ENCODE data around the gene CFAP91.

GRCh38 chr3:119723022-119723421 is 20.2 kb downstream of the CFAP91 start:
- TF ChIP-seq POLR2A (IDR thresholded peaks at IDR 0.05), result no peak
- TF ChIP-seq, protein P1, sequence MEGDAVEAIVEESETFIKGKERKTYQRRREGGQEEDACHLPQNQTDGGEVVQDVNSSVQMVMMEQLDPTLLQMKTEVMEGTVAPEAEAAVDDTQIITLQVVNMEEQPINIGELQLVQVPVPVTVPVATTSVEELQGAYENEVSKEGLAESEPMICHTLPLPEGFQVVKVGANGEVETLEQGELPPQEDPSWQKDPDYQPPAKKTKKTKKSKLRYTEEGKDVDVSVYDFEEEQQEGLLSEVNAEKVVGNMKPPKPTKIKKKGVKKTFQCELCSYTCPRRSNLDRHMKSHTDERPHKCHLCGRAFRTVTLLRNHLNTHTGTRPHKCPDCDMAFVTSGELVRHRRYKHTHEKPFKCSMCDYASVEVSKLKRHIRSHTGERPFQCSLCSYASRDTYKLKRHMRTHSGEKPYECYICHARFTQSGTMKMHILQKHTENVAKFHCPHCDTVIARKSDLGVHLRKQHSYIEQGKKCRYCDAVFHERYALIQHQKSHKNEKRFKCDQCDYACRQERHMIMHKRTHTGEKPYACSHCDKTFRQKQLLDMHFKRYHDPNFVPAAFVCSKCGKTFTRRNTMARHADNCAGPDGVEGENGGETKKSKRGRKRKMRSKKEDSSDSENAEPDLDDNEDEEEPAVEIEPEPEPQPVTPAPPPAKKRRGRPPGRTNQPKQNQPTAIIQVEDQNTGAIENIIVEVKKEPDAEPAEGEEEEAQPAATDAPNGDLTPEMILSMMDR (IDR thresholded peaks at IDR 0.05), result no peak
